Sciatic nerve (tissue), 2 donors: Measurements from ENCODE around the gene ELF2. TPM values are rescaled to one million over a fixed set of nuclear protein-coding genes. Genes with fewer than 3 reads are reported as not detected.
A peak's percentile ranks its signal among the peaks of the same experiment; 100 is the strongest.
"Not testable (repeated sequence)": the region's sequence is repeated elsewhere in the genome, so short reads cannot be mapped to it uniquely, and the experiment has no call there.

ENCODE experiments used
- ATAC-seq: fragments of 200-7000 bp; cut with Tn5 transposase; one replicate; pipeline ENCODE4 v1.9.1; 2020; ENCODE audit warnings: mild to moderate bottlenecking, moderate library complexity
- DNase-seq: peaks from one replicate; pipeline ENCODE4 v3.0.0-alpha.2; 2020; ENCODE audit warnings: low spot score
- intact Hi-C: fragments of 100-400 bp; cut with DNase I; formaldehyde crosslinking; loops from one replicate; pipeline ENCODE4 v1.14.2; 2022
- total RNA-seq: library from RNA; stranded (reverse); fragmentation: NEBNext Ultra II Directional; extraction: Animal tissue kit (Norgen Biotek cat#: 25700); gene quantifications from one replicate; pipeline ENCODE4 v1.2.1, GENCODE V29; 2021
- donor health status: DM: no; HTN: no; CAD: no.
- donor health status: DM: no; HTN: no; CAD: no.

The ELF2 gene
- total RNA-seq, 1 donor from 2014 or later, result 81.0 TPM

DNA sequence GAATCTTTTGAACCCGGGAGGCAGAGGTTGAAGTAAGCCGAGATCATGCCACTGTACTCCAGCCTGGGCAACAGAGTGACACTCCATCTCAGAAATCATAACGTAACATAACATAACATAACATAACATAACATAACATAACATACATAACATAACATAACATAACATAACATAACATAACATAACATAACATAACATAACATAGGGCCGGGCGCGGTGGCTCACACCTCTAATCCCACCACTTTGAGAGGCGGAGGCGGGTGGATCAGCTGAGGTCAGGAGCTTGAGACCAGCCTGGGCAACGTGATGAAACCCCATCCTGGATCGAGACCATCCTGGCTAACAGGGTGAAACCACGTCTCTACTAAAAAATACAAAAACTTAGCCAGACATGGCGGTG is 84.7 kb downstream of the ELF2 start:
- DNase-seq, result no peak
- intact Hi-C loops, result no loop called here
- no peak for ATAC-seq

DNA sequence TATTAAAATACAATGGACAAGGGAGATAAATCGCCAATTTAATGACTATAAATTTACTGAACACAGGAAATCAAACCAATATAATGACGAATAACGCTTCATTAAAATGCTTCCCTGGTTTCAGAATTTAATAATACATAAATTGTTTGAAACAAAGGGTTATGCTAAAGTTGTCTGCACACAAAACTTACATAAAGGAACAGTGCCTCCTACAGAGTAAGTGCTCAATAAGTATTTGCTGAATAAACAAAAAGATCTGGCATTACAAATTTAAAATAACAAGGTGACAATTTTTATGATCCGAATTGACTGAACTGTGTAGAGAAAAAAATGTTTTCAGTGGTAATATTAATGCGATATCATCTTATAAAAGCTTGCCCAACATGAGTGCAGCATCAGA is 91.9 kb downstream of the ELF2 start:
- ATAC-seq (no peak), DNase-seq (no peak)
- intact Hi-C loops, result loop anchor here (10.0 kb wide), 1 partner anchor 210 kb away; no protein-coding TSS in a partner anchor

GRCh38 chr4:139084804-139085093 is 92.3 kb downstream of the ELF2 start:
- no peak for DNase-seq
- intact Hi-C loops, result loop anchor here (10.0 kb wide), 1 partner anchor 210 kb away; no protein-coding TSS in a partner anchor
- no peak for ATAC-seq

GRCh38 chr4:139083956-139084803 is 92.8 kb downstream of the ELF2 start:
- ATAC-seq, result peak; percentile 83
- peak; percentile 91 for DNase-seq
- intact Hi-C loops, result loop anchor here (10.0 kb wide), 1 partner anchor 211 kb away; no protein-coding TSS in a partner anchor

- ATAC-seq (peak; percentile 69), DNase-seq (peak; percentile 73)
- intact Hi-C loops, result loop anchor here (10.0 kb wide), 1 partner anchor 211 kb away; no protein-coding TSS in a partner anchor
Measured at GRCh38 chr4:139083607-139083955, 93.4 kb downstream of the ELF2 start.

DNA sequence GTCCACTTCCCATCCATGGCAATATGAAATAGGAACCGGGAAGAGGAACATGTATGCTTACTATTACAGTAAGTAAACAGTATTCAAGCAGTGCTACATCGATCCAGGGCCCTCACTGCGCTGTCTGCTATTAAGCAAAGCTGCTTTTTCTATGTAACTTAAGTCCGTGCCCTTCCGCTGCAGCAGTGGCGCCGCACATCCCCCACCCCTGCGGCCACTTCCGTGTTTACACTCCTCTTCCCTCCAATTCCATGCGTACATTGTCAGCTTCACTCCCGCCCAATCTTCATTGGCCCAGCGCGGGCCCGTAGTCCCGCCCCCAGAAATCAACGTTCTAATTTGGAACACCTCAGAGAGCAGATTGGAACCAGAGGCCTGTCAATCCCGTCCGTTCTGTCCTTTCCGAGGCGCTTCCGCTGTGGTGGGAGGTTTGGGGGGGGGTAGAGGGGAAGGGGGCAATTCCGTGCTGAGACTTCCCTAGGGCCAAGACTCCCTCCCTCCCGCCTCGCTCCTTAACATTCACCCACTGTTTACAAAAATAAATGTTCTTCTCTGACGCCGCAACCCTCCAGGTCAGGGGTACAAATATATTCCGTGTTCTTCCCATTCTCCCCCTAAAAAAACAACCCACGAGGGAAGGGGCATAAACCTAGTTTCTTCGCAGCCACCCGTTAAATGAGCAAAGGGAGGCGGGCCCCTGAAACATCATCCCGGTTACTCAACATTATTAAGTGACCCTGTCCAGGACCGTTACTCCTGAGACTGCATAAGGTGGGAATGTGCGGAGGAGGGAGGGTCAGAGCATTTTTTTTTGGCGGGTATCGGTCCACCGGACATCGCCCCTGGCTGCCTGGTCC is 94.0 kb downstream of the ELF2 start:
- intact Hi-C loops, result loop anchor here (10.0 kb wide), 1 partner anchor 212 kb away; no protein-coding TSS in a partner anchor
- ATAC-seq (peak; percentile 97), DNase-seq (peak; percentile 95)

DNA sequence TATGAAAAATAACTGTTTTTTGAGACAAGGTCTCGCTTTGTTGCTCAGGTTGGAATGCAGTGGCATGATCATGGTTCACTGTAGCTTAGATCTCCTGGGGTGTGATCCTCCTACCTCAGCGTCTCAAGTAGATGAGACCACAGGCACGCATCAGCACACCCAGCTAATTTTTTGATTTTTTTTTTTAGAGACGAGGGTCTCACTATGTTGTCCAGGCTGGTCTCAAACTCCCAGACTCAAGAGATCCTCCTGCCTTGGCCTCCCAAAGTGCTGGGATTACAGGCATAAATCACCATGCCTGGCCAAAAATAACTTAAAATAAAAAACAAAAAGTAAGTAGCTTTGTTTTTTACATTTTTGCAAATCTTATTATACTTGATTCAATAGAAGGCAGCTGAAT is 98.1 kb downstream of the ELF2 start:
- DNase-seq, result no peak
- no peak for ATAC-seq
- intact Hi-C loops, result no loop called here

- DNase-seq (no peak), ATAC-seq (no peak)
- intact Hi-C loops, result no loop called here
Measured at GRCh38 chr4:139077567-139078355, 99.3 kb downstream of the ELF2 start.

DNA sequence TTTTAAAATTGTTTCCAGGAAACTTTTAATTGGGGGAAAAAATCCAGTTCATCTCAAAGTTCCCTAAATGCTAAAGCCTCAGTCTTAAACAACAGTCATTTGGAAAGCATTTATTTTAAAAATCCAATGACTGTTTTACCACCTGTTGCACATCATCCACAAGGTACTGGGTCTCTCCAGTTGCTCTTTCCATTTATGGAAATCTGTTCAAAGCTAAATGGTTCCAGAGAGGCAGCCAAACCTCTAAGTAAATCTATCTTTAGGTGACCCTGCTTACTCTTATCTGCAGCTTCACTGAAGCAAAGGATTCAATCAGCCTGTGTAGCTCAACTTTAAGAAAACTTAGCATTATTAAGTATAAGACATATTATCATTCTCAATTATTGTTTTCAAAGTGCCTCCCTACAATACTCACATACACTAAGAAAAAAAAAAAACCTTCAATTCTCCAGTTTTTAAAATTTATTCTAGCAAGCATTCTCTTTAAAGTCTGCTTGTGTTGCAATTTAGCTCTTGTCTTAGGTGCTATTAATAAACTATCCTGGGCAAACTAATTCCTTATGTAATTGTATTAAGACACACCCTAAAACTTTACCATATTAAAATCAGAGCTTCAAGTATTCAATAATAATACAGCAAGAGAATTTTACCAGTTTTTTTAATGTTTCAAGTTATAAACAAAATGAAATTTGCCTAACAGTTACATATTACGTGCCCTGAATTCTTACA is 100.8 kb downstream of the ELF2 start:
- intact Hi-C loops, result no loop called here
- ATAC-seq (no peak), DNase-seq (no peak)

DNA sequence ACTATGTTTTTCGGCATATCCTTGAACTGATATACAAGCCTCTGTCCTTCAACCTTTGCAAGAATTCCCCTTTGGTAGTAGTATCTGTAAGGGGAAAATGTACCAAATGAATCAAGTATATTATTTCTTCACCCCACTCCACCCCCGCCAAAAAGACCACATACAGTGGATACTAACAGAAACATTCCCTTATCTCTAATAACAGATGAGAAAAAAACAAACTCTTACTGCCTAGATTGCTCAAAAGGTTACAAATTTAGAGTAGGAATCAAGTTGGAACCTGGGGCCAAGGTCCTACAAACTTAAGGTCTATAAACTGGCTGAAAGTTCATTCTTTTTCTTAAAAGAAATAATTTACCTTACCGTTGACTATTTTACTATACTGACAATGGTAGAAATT is 116.4 kb downstream of the ELF2 start:
- no peak for DNase-seq
- intact Hi-C loops, result no loop called here
- no peak for ATAC-seq

GRCh38 chr4:139059026-139059425 is 118.0 kb downstream of the ELF2 start:
- ATAC-seq, intact Hi-C loops, DNase-seq: not testable (repeated sequence)

- ATAC-seq (no peak), DNase-seq (no peak)
- intact Hi-C loops, result no loop called here
Measured at GRCh38 chr4:139054791-139055505, 122.1 kb downstream of the ELF2 start.

DNA sequence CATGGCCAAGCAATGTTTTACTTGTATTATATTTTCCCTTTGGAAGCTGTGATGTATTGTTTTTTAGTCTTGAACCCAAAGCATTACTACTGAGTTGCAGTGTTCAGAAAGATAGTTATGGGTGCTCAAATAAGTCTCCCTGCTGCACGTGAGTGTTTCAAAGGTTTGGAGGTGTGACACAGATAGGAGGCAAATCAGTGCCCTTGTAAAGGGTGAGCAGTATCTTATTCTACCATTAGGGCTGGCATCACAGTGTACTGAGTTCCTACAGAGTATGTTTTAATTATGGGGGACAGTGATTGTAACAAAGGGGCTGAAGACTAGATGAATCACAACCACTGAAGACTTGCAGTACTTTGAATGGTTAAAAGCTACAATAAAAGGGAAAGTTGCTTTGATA is 123.1 kb downstream of the ELF2 start:
- intact Hi-C loops, result no loop called here
- ATAC-seq (no peak), DNase-seq (no peak)

- ATAC-seq, result no peak
Measured at GRCh38 chr4:139050446-139050845, 126.6 kb downstream of the ELF2 start.

GRCh38 chr4:139048026-139048425 is 129.0 kb downstream of the ELF2 start:
- ATAC-seq (no peak), DNase-seq (no peak)
- intact Hi-C loops, result no loop called here

More at GRCh38 chr4:139050446-139050845, 126.6 kb downstream of the ELF2 start:
- no peak for DNase-seq
- intact Hi-C loops, result no loop called here

DNA sequence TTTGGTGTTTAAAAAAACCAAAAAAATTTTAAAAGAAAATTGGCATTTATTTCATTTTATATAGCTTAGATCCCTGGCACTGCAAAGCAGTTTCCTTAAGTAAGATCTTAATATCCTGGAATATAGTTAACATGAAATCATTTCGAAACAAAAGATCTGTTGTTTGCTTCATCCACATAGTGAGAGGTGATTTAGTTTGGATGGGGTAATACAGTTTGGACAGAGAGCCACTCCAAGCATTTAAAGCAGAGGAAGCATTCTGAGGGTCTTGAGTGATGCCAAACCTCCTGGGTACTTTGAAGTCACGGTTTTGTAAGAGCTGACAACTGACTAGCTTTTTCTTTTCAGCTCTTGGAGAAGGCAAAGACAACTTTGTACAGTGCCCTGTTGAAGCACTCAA is 132.7 kb downstream of the ELF2 start:
- intact Hi-C loops, result no loop called here
- no peak for DNase-seq
- ATAC-seq, result no peak

DNA sequence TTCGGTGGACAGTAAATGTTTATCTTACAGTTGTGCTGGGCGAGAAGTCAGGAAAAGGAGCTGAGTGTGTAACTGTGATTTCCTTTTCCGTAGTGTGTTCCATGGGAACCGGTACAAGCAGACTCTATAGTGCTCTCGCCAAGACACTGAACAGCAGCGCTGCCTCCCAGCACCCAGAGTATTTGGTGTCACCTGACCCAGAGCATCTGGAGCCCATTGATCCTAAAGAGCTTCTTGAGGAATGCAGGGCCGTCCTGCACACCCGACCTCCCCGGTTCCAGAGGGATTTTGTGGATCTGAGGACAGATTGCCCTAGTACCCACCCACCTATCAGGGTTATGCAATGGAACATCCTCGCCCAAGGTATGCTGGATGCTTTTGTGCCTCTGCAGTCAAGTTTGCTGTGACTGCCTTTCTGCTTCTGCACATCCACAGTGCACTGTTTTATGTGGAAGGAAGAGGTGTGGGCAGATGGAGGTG is 134.0 kb downstream of the ELF2 start:
- peak; percentile 90 for ATAC-seq
- no peak for DNase-seq
- intact Hi-C loops, result no loop called here

DNA sequence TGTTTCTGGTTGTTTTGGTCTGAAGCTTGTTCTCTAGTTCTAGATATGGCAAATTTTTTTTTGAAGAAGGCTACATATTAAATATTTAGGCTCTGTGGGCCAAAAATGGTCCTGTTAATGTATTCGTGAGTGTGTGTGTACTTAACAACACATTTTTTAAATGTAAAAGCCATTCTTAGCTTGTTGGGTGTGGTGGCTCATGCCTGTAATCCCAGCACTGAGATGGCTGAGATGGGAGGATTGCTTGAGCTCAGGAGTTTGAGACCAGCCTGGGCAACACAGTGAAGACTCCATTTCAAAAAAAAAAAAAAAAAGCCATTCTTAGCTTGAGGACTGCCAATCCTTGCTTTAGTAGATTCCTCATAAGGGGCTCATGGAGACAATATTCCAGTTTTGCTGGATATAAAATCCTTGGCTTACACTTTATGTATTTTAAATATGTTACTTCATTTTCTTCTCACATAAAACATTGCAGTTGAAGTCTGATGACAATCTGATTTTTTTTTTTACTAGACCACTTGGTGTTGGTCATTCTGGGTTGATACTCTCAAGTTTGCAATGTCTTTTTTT is 138.1 kb downstream of the ELF2 start:
- ATAC-seq (no peak), DNase-seq (no peak)
- intact Hi-C loops, result no loop called here
